BE2C (cell line): ENCODE measurements around the gene SIAH1.
"Not testable (repeated sequence)": the region's sequence is repeated elsewhere in the genome, so short reads cannot be mapped to it uniquely, and the experiment has no call there.

Experiments
- DNase-seq: peaks from one replicate; pipeline ENCODE4 v3.0.0-alpha.2; 2020
- H3K27me3 ChIP-seq: fragments of 250-450 bp; sonication (Bioruptor Pico); 2 replicates; pipeline ENCODE4 v1.5.1; 2020; ENCODE audit warnings: mild to moderate bottlenecking
- H3K36me3 ChIP-seq: fragments of 250-450 bp; sonication (Bioruptor Pico); 2 replicates; pipeline ENCODE4 v1.5.1; 2020; ENCODE audit warnings: mild to moderate bottlenecking
- H3K4me1 ChIP-seq: fragments of 250-450 bp; sonication (Bioruptor Pico); 2 replicates; pipeline ENCODE4 v1.5.1; 2020
- H3K4me3 ChIP-seq: 2 replicates; pipeline ENCODE4 v1.5.1; 2011; ENCODE audit warnings: low read depth, low read length
- H3K9me3 ChIP-seq: fragments of 250-450 bp; sonication (Bioruptor Pico); 2 replicates; pipeline ENCODE4 v1.5.1; 2020
- TF ChIP-seq, protein P1 (sequence below): IDR thresholded peaks from 2 replicates; pipeline ENCODE4 v1.5.1; 2012; ENCODE audit warnings: mild to moderate bottlenecking, low read depth, low read length

SIAH1 gene

GRCh38 chr16:48413272-48413671, 28.1 kb upstream of the SIAH1 start:
- no peak for DNase-seq
- TF ChIP-seq, protein P1, sequence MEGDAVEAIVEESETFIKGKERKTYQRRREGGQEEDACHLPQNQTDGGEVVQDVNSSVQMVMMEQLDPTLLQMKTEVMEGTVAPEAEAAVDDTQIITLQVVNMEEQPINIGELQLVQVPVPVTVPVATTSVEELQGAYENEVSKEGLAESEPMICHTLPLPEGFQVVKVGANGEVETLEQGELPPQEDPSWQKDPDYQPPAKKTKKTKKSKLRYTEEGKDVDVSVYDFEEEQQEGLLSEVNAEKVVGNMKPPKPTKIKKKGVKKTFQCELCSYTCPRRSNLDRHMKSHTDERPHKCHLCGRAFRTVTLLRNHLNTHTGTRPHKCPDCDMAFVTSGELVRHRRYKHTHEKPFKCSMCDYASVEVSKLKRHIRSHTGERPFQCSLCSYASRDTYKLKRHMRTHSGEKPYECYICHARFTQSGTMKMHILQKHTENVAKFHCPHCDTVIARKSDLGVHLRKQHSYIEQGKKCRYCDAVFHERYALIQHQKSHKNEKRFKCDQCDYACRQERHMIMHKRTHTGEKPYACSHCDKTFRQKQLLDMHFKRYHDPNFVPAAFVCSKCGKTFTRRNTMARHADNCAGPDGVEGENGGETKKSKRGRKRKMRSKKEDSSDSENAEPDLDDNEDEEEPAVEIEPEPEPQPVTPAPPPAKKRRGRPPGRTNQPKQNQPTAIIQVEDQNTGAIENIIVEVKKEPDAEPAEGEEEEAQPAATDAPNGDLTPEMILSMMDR, result no peak

GRCh38 chr16:48409839-48410632, 24.8 kb upstream of the SIAH1 start:
- peak; percentile 15 for DNase-seq

More at GRCh38 chr16:48413272-48413671, 28.1 kb upstream of the SIAH1 start:
- no peak overlapping the region for H3K4me3 ChIP-seq
- H3K4me1 ChIP-seq, result no peaks in the 10 kb centered on the region
- H3K9me3 ChIP-seq, result no peaks in the 10 kb centered on the region
- no peaks in the 10 kb centered on the region for H3K27me3 ChIP-seq
- H3K36me3 ChIP-seq, result no peaks in the 10 kb centered on the region

GRCh38 chr16:48408688-48409087, 23.5 kb upstream of the SIAH1 start:
- no peak for DNase-seq
- Histone ChIP-seq H3K27me3 (no peaks in the 10 kb centered on the region), H3K4me3 (no peak overlapping the region), H3K9me3 (no peaks in the 10 kb centered on the region), H3K4me1 (no peaks in the 10 kb centered on the region), H3K36me3 (no peaks in the 10 kb centered on the region)
- TF ChIP-seq, protein P1, result no peak

More at GRCh38 chr16:48409839-48410632, 24.8 kb upstream of the SIAH1 start:
- Histone ChIP-seq H3K27me3 (no peaks in the 10 kb centered on the region), H3K36me3 (no peaks in the 10 kb centered on the region), H3K4me1 (no peaks in the 10 kb centered on the region), H3K9me3 (no peaks in the 10 kb centered on the region), H3K4me3 (no peak overlapping the region)
- TF ChIP-seq, protein P1, result no peak

DNA sequence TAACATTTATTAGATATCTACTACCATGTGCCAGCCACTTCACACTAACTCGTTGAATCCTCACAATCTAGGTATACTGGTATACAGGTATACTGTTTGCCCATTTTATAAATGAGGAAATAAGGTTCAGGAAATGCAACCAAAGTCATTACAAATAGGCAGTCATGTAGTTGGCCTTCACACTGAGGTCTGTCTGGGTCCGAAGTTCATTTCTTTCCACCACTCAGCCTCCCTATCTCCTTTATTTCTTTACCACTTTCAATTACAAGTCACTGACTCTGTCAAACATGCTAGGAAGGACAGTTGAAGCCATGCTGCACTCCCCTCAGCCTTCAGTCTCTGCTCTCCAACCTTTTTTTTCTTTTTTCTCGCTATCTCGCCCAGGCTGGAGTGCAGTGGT, 20.7 kb upstream of the SIAH1 start:
- TF ChIP-seq, protein P1, result no peak
- H3K27me3 ChIP-seq, result no peaks in the 10 kb centered on the region
- no peaks in the 10 kb centered on the region for H3K4me1 ChIP-seq
- no peak for DNase-seq
- no peak overlapping the region for H3K4me3 ChIP-seq
- H3K36me3 ChIP-seq, result no peaks in the 10 kb centered on the region
- no peaks in the 10 kb centered on the region for H3K9me3 ChIP-seq

GRCh38 chr16:48405153-48405552, 19.9 kb upstream of the SIAH1 start:
- Histone ChIP-seq H3K27me3 (no peaks in the 10 kb centered on the region), H3K4me1 (no peaks in the 10 kb centered on the region), H3K36me3 (no peaks in the 10 kb centered on the region), H3K9me3 (no peaks in the 10 kb centered on the region), H3K4me3 (no peak overlapping the region)
- TF ChIP-seq, protein P1, result no peak
- DNase-seq, result no peak

DNA sequence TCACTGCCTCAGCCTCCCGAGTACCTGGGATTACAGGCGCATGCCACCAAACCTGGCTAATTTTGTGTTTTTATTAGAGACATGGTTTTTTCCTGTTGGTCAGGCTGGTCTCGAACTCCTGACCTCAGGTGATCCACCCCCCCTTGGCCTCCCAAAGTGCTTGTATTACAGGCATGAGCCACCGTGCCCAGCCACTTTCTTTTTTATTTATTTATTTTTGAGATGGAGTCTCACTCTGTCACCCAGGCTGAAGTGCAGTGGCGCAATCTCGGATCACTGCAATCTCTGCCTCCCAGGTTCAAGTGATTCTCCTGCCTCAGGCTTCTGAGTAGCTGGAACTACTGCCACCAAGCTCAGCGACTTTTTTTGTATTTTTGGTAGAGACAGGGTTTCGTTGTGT, 17.3 kb upstream of the SIAH1 start:
- DNase-seq, H3K4me3 ChIP-seq, H3K9me3 ChIP-seq, H3K36me3 ChIP-seq, H3K4me1 ChIP-seq, H3K27me3 ChIP-seq: not testable (repeated sequence)
